HG03066 (cell line): ENCODE measurements around the gene UBAP2L.
A peak's percentile ranks its signal among the peaks of the same experiment; 100 is the strongest.
"Not testable (repeated sequence)": the region's sequence is repeated elsewhere in the genome, so short reads cannot be mapped to it uniquely, and the experiment has no call there.

ENCODE experiments used
- ATAC-seq: cut with Tn5 transposase; IDR thresholded peaks from one replicate; pipeline ENCODE4 v1.9.1; 2021; ENCODE audit warnings: low read depth; ENCODE audit not compliant: unreplicated experiment

The UBAP2L gene

DNA sequence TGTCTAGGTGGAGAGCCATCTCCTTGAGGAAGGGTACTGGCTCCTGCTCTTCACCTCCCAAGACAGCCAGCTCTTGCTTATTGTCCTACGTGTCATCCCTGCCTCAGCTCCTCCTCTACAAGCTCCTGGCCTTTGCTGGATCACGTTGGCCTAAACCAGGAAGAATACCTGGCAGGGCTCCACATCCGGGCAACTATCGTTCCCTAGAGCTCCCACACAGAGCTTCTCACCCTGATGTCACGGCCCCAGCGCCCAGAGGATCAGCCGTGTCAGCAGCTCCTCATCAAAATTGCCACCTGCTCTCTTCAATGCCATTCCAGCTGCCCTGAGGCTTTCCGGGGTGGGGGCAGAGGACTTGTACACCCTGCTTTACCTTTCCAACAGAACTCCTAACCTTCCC lies 26.9 kb upstream of the UBAP2L start:
- ATAC-seq = no peak

DNA sequence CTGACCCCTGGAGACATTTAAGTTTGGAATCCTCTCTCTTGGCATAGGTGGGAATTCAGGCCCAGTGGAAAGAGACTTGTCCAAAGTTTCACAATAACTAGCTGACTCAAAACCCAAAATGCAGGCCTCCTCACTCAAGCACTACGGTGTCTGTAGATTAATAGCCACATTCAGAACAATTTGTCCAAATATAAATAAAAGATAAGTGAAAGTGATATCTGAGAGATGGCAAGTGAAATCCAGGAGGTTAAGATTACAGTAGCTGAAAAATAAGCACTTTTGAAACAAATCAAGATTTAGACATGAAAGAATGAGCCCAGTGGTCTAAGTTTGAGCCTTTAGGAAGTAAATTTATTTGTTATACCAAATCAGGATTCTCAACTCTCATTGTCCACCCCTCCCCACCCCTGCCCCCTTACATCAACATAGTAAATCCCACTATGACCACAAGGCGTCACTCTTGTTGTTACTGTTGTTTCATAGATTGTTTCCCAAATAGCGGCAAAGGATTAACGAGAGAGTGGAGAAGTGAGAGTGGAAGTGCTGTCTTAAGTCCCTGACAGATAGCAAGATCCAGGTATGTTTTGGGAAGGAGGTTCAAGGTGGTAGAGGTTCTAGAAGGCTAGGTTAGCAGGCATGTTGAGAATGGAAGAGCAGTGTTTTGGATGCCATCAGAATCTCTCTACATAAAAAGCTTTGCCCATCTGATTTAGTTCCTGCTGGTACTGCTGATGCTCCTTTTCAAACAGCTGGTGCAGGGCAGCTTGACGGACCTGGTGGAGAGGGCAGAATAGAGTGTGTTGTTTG lies 21.8 kb upstream of the UBAP2L start:
- ATAC-seq = no peak

DNA sequence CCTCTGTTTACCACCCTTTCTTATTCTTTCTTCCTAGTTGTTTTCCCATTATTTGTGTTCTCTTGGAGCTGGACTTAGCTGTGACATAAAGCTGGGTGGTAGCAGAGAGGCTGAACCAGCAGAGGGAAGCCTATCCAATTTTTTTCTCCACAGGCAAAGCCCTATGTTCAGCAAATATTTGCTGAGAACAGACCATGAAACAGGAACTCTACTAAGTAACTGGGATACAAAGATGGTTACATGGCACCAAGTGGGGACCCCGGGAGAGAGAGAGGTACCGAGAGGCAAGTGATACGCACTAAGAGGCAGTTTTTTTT lies 21.2 kb upstream of the UBAP2L start:
- no peak for ATAC-seq

DNA sequence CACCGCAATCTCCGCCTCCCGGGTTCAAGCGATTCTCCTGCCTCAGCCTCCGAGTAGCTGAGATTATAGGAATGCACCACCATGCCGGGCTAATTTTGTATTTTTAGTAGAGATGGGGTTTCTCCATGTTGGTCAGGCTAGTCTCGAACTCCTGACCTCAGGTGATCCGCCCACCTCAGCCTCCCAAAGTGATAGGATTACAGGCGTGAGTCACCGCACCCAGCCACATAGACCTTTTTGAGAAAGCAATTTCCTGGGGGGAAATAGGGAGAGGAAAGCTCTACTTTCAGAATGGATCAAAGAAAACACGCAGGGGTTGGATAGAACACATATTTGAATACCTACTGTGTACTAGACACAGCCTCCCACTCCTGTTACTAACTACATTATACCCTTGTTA lies 15.0 kb upstream of the UBAP2L start:
- ATAC-seq = not testable (repeated sequence)

DNA sequence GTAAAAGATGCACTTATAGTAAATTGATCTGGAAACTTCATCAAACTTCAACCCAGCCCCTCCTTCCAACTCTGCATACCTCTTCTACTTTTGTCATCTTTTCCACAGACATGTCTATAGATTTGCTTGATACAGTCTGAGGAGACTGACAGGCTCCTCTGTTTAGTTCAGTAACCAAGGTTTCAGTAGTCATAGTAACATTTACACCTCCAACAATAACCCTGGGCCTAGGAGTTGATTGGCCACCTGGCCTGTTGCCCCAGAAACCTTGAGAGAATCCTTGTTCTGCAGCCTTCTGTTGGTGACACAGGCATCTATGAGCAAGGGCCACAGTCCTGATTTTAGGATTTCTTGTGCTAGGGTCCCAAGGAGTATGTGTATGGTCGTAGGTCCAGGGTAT lies 14.6 kb upstream of the UBAP2L start, which contains the start of gene CFAP141:
Gene CFAP141, minus strand, starts transcription at position 138 of the 400 bp plus-strand sequence. Its CDS starts 26 bp downstream, at position 112.
- no peak for ATAC-seq

DNA sequence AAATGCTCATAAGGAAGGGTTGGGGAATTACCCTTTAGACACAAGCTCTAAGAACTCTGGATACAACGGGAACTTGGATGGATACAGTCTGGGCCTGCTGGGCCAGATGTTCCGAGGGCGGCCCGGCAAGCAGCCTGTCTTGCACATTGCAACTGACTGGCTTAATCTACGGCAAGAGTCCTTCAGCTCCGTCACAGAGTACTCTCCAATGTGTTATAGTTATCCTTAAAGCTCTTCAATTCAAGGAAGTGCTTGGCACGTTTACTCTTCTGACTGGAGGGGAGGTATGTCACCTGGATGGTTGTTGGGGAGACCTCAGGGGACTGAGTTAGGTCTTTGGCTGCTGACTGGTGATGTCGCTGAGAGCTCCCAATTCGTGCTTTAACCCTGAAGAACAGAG lies 13.5 kb upstream of the UBAP2L start:
- ATAC-seq = no peak

DNA sequence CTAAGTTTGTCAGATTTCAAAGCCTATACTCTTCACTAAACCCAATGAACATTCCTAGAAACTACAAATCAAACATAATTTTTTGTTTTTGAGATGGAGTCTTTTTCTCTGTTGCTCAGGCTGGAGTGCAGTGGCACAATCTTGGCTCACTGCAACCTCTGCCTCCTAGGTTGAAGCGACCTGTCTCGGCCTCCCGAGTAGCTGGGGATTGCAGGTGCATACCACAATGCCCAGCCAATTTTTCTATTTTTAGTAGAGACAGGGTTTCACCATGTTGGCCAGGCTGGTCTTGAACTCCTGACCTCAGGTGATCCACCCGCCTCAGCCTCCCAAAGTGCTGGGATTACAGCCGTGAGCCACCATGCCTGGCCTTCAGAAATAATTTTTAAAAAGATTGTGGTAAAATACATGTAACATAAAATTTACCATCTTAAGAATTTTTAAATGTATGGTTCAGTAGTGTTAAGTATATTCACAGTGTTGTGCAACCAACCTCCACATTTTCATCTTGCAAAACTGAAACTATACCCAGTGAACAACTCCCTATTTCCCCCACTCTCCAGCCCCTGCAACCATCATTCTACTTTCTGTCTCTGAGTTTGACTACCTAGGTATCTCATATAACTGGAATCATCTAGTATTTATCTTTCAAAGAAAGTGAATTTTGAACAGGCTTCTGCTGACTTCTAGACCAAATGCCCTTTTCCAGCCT lies 11.9 kb upstream of the UBAP2L start:
- ATAC-seq = no peak

DNA sequence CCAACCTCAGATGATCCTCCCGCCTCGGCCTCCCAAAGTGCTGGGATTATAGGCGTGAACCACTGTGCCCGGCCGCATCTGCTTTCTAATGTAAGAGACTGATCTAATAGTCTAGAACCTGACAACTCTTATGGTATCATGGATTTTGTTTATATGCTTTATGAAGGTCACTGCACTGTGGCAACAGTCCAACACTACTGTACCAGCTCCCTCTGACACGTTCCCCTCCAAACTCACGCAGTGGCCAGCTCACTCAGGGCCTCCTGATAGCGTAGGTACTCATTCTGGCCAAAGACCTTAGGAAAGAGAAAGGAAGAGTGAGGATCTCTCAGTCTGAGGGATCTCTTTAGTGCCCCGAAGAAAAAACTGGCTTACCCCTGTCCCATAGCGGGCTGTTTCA lies 8.7 kb upstream of the UBAP2L start:
- ATAC-seq = no peak

DNA sequence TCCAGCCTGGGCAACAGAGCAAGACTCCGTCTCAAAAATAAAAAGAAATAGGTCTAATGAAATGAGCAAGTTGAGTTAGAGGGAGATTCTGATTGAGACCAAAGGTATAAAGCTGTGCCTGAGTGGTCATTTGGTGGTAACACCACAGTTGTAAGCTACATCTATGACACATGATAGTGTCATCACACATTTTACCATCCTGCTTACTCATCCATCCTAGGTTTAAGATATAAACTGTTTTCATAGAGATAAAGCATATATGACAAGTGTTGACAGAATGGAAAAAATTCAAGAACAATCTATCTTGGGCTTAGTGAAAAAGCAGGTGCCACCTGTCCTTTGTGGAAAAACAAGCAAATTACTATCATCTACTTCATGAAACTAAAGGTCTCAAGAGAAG lies 7.5 kb upstream of the UBAP2L start:
- no peak for ATAC-seq

DNA sequence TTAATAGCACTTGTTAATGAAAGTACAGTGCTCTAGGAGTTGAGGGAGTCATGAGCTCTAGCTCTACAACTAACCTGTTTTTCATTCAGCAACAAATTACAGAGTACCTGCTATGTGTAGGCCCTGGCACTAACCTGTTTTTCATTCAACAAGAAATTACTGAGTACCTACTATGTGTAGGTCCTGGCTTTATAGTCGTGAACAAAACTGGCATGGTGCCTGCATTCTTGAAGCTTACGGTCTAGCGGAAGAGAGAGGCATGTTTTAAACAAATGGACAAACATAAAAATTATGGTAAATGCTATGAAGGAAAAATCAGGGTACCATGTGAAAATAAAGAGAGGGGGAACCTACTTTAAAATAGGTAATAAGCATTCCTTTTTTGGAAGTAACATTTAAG lies 2.2 kb upstream of the UBAP2L start:
- ATAC-seq = no peak

DNA sequence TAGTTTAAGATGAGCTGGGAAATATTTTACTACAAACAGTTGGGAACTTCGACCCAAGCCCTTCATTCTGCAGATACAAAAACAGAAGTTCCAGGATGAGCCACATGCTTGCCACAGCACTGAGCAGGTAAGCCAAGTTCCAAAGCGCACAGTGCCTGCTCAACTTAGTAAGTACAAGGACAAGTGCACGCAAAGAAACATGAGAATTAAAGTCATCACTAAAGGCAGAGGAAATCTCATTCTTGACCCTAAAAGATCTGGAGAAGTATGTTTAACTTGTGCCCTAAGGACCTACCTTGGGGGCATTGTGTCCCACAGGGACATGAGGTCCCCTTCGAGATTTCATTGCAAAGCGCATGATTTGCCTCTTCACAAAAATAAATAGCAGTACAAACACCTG lies 1.2 kb upstream of the UBAP2L start:
- no peak for ATAC-seq

DNA sequence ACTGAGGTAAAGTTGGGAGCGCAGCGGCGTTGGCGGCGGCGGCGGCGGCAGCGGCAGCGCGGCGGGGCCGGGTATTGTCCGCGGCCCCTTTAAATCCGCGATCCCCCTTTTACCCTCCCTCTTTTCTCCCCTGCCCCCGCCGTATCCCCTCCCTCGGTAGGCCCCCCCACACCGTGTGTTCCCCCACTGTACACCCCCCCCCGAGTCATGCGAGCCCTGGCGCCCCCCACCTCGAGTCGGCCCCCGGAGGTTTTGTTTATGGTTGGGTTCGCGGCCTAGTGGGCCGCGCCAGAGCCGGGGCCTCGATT lies 169 bp downstream of the UBAP2L start:
- ATAC-seq = no peak

DNA sequence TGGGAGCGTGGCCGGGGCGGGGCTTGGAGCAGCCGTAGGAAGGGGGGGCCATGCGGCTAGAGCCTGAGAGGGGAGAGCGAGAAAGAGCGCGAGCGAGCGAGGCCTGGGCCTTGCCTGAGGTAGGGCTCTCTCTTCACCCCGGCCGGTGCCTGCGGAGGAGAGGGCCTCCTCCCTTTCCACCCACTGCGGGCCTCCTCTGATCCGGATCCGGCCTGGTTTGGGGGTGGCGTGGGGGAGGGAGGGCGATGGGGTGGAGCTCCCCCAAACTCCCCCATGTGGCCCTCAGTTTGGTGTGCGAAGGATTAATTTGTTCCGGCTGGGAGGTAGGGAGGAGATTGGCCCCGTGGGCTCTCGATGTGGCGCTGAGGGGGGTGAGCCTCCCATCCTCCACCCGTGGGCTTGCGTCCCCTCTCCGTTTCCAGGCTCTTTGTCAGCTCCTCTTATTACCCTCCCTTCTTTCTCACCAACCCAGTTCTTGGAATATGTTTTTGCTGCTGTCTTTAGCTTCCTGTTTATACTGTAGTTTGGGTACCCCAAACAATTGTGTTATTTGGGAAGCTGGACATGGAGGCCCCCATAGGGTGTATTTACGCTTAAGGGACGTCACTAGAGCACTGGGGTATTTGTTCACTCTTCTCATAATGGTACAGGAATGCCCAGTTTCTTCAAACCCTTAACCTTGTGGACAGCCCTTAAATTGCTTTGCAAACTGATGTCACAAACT lies 685 bp downstream of the UBAP2L start:
- ATAC-seq = peak; percentile 19

DNA sequence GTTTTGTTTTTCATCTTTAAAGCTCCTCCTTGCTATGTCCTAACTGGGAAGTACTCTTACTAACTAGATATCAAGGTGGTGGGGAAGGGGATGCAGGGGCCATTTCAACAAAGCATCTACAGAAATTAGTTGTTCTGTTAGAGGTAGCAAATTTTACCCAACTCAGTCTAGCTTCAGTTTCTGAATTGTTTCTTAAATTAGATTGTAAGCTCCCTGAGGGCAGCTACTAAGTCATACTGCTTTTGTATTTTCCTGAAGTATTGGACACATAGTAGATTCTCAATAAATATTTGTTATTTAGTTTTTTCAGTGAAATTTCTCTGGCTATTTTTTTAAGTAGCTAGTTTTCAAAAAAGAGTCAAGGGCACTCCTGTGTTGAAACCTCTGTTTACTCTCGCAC lies 1.8 kb downstream of the UBAP2L start:
- ATAC-seq = no peak

DNA sequence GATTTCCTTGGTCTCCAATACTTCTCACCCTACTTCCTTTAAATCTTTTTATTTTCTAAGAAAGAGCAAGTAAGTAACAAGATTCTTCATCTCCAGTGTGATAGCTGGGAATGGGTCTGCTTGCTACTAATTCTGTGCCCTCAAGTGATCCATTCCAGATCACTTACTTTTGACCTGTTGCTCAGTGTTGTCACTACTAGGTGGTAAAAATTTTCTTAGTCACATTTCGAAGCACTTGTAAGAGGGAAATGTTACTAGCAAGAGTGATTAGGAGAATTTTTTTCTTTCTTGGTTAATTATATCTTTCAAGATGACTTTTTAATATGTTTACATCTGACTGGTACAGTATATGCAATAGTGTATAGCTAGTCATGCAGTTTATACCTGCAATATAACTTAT lies 2.2 kb downstream of the UBAP2L start:
- ATAC-seq = no peak

DNA sequence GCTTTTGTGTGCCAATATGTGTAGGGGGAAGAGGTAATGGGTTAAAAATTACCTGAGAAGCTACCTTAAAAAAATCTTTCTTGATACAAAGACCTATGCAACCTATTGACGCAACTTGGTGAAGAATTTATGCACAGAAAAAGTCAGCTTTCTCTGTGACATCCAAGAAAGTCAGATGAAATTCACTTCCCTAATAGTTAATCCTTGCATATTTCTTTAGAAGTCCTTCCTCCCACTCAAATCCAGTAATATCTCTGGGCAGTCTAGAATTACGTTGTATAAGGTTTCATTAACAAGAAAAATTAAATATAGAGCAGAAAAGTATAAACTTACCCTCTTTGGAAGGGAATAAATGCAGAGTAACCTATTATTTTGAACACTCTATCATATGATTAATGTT lies 2.9 kb downstream of the UBAP2L start:
- no peak for ATAC-seq

DNA sequence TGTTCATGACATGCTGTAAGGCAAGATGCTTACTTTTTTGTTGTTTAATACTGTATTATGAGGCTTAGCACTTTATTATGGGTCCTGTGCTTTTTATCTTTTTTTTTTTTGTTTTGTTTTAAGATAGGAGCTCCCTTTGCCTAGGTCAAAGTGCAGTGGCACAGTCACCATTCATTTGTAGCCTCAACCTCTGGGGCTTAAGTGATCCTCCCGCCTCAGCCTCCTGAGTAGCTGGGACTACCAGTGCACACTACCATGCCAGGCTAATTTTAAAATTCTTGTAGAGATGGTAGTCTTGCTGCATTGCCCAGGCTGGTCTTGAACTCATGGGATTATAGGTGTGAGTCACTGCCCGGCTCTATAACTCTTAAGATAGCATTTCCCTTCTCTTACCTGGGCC lies 4.6 kb downstream of the UBAP2L start:
- ATAC-seq = no peak

DNA sequence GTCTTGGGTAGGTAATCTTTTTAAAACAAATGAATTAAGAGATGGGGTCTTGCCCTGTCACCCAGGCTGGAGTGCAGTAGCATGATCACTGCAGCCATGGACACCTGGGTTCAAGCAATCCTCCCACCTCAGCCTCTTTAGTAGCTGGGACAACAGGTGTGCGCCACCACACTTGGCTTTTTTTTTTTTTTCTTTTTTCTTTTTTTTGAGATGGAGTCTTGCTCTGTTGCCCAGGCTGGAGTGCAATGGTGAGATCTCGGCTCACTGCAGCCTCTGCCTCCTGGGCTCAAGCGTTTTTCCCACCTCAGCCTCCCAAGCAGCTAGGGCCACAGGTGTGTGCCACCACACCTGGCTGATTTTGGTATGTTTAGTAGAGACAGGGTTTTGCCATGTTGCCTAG lies 10.4 kb downstream of the UBAP2L start:
- not testable (repeated sequence) for ATAC-seq

DNA sequence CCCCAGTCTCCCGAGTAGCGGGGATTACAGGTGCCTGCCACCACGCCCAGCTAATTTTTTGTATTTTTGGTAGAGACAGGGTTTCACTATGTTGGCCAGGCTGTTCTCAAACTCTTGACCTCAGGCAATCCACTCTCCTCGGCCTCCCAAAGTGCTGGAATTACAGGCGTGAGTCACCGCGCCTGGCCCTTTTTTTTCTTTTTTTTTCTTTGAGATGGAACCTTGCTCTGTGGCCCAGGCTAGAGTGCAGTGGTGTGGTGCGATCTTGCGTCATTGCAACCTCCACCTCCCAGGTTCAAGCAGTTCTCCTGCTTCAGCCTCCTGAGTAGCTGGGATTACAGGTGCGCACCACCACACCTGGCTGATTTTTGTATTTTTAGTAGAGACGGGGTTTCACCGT lies 12.4 kb downstream of the UBAP2L start:
- ATAC-seq = not testable (repeated sequence)

DNA sequence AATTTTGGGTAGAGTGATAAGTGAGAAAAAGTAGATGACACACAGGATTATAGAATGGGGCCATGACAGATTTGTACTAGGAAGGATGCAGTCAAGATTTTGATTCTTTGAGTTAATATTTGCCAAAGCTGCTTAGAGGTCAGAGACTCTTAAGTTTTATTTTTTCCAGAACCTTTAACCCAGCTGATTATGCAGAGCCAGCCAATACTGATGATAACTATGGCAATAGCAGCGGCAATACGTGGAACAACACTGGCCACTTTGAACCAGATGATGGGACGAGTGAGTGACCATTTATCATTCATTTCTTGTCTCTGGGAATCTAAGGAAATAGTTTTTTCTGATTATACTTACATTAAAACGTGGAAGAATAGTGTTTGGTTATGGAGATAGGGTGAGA lies 16.1 kb downstream of the UBAP2L start:
- no peak for ATAC-seq

DNA sequence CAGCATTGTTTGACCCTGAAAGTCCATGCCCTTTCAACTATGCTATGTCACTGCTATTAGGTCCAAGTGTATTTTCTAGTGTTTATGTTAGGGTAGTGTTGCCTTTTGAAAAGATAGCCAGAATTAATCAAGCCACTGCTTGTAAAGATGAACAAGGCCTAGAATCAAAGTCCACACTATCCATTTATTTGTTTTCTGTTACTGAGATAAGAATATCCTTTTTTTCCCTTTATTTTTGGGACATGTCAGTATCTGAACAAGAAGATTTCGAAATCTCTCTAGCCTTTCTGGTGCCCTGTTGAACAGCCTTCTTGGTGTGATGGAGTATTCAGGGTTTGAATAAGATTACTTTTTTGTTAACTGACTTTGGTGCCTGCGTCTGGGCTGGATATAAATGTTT lies 16.7 kb downstream of the UBAP2L start:
- ATAC-seq = no peak
